Endothelial cell of umbilical vein (primary cell): Measurements from ENCODE around the gene IGFL4. TPM values are rescaled to one million over a fixed set of nuclear protein-coding genes. Genes with fewer than 3 reads are reported as not detected.

Source experiments
- BruUV-seq: library from RNA; stranded (reverse); fragments of 400-500 nt; replicated peaks from 2 replicates; lab custom pipeline; 2021; lab: Mats Ljungman, UMichigan
- CTCF ChIA-PET: fragments of 300-600, 350-600 bp; sonication (Branson Sonifier 250); formaldehyde crosslinking; loops from one replicate; lab custom pipeline; 2021; ENCODE audit warnings: antibody characterized with exemption, inconsistent platforms; lab: Charles Lee
- POLR2A ChIA-PET: fragments of 300-600, 350-600 bp; sonication (Branson Sonifier 250); formaldehyde crosslinking; loops from one replicate; lab custom pipeline; 2021; ENCODE audit warnings: antibody characterized with exemption, inconsistent platforms; lab: Charles Lee
- DNase-seq: peaks from one replicate; pipeline ENCODE4 v3.0.0-alpha.2; 2011; ENCODE audit warnings: low read depth, low spot score
- FAIRE-seq: peaks from 2 replicates; lab custom pipeline; 2011; peaks lifted over from hg19 to GRCh38; lab: Jason Lieb, UNC
- H2AFZ ChIP-seq: 2 replicates; pipeline ENCODE4 v1.6.0; 2012; ENCODE audit warnings: low read depth, low read length, control low read depth, inconsistent platforms
- H3K27ac ChIP-seq: 2 replicates; pipeline ENCODE4 v1.5.1; 2011; ENCODE audit warnings: low read depth, mild to moderate bottlenecking, control low read depth, low read length, moderate library complexity; ENCODE audit not compliant: insufficient read depth
- H3K27me3 ChIP-seq, 2 experiments: 2 replicates each; pipeline versions ENCODE4 v1.6.0 to v1.6.1; 2011; ENCODE audit warnings: low read length in 2 of 2, mixed read lengths in 1 of 2; ENCODE audit not compliant: control insufficient read depth in 2 of 2, insufficient read depth in 2 of 2
- H3K36me3 ChIP-seq, 2 experiments: 2 replicates in 1 of 2; 3 replicates in 1 of 2; pipeline ENCODE4 v1.5.1; 2011; ENCODE audit warnings: low read length in 2 of 2, mild to moderate bottlenecking in 1 of 2, moderate library complexity in 1 of 2; ENCODE audit not compliant: control insufficient read depth in 2 of 2, insufficient read depth in 2 of 2; ENCODE audit errors: extremely low read depth in 1 of 2
- H3K4me1 ChIP-seq: 3 replicates; pipeline ENCODE4 v1.5.1; 2011; ENCODE audit warnings: mild to moderate bottlenecking, low read length; ENCODE audit not compliant: control insufficient read depth, insufficient read depth; ENCODE audit errors: extremely low read depth
- H3K4me2 ChIP-seq: 2 replicates; pipeline ENCODE4 v1.6.1; 2011; ENCODE audit warnings: low read length, control low read depth, mixed read lengths; ENCODE audit not compliant: insufficient read depth
- H3K4me3 ChIP-seq, 3 experiments: fragments of 200-600 bp in 1 of 3; sonication (generic), shearing (Covaris generic) in 1 of 3; replicated peaks in 1 of 3; 2 replicates each; pipeline ENCODE4 v1.5.1; 2011 to 2016; ENCODE audit warnings: control low read depth in 3 of 3, low read length in 3 of 3, mild to moderate bottlenecking in 2 of 3, inconsistent platforms in 1 of 3, low read depth in 1 of 3, moderate library complexity in 1 of 3; ENCODE audit not compliant: insufficient read depth in 1 of 3
- H3K79me2 ChIP-seq: 2 replicates; pipeline ENCODE4 v1.6.0; 2012; ENCODE audit warnings: low read length, inconsistent platforms; ENCODE audit not compliant: control insufficient read depth, insufficient read depth
- H3K9ac ChIP-seq: replicated peaks from 2 replicates; pipeline ENCODE3; 2011; ENCODE audit warnings: low read length, control low read depth; ENCODE audit not compliant: insufficient read depth; ENCODE audit errors: extremely low read depth
- H3K9me1 ChIP-seq: replicated peaks from 3 replicates; pipeline ENCODE4 v1.6.0; 2011; ENCODE audit warnings: mild to moderate bottlenecking, low read length; ENCODE audit not compliant: control insufficient read depth, insufficient read depth; ENCODE audit errors: extremely low read depth
- H3K9me3 ChIP-seq: replicated peaks from 2 replicates; pipeline ENCODE4 v1.5.1; 2012; ENCODE audit warnings: low read length, inconsistent platforms; ENCODE audit not compliant: control insufficient read depth, insufficient read depth
- H4K20me1 ChIP-seq: replicated peaks from 2 replicates; pipeline ENCODE3; 2011; ENCODE audit warnings: mild to moderate bottlenecking, low read length; ENCODE audit not compliant: control insufficient read depth, insufficient read depth; ENCODE audit errors: extremely low read depth
- CTCF ChIP-seq, 2 donors: IDR thresholded peaks; 1 replicate in 1 of 2; 2 replicates in 1 of 2; pipeline ENCODE4 v1.5.1; 2011; ENCODE audit warnings: low read length in 2 of 2, mild to moderate bottlenecking in 2 of 2, moderate library complexity in 2 of 2, control low read depth in 1 of 2, inconsistent platforms in 1 of 2, low read depth in 1 of 2; ENCODE audit not compliant: insufficient read depth in 1 of 2; ENCODE audit errors: extremely low read depth in 1 of 2
- EZH2 ChIP-seq: IDR thresholded peaks from 2 replicates; pipeline ENCODE4 v1.6.1; 2012; ENCODE audit warnings: borderline replicate concordance, low read depth, mild to moderate bottlenecking, moderate library complexity, low read length, inconsistent platforms; ENCODE audit not compliant: severe bottlenecking
- FOS ChIP-seq: IDR thresholded peaks from 2 replicates; pipeline ENCODE4 v1.6.1; 2011; ENCODE audit warnings: mild to moderate bottlenecking, low read length, moderate library complexity, borderline replicate concordance; ENCODE audit not compliant: insufficient read depth
- GATA2 ChIP-seq: IDR thresholded peaks from 2 replicates; pipeline ENCODE4 v1.7.0; 2011; ENCODE audit warnings: low read depth, mild to moderate bottlenecking, moderate library complexity, mixed read lengths, low read length; ENCODE audit not compliant: insufficient read length, insufficient read depth
- JUN ChIP-seq: IDR thresholded peaks from 2 replicates; pipeline ENCODE4 v1.6.1; 2011; ENCODE audit warnings: borderline replicate concordance, low read depth; ENCODE audit not compliant: insufficient read length, insufficient read depth
- MAX ChIP-seq: IDR thresholded peaks from 2 replicates; pipeline ENCODE4 v1.6.1; 2011; ENCODE audit not compliant: insufficient read depth, insufficient read length
- MYC ChIP-seq: IDR thresholded peaks from one replicate; pipeline ENCODE4 v1.6.1; 2011; ENCODE audit warnings: mild to moderate bottlenecking, low read depth, low read length
- POLR2A ChIP-seq: IDR thresholded peaks from 2 replicates; pipeline ENCODE4 v1.6.1; 2012; ENCODE audit warnings: low read depth, mild to moderate bottlenecking, control low read depth, low read length
- POLR2AphosphoS5 ChIP-seq: IDR thresholded peaks from 2 replicates; pipeline ENCODE4 v1.6.1; 2012; ENCODE audit warnings: low read depth, mild to moderate bottlenecking, control low read depth, low read length, moderate library complexity; ENCODE audit not compliant: insufficient read depth
- dilution Hi-C: fragments of 300-500 bp; cut with MboI; formaldehyde crosslinking; loops from one replicate; pipeline ENCODE4 v1.15.0; 2019; ENCODE audit warnings: low sequenced_read_pairs; ENCODE audit not compliant: extremely low pct_ligation_motif_present
- intact Hi-C: fragments of 100-400 bp; cut with micrococcal nuclease; formaldehyde crosslinking; loops from one replicate; pipeline ENCODE4 v1.10.0; 2022
- polyA plus RNA-seq, 4 experiments: library from polyadenylated mRNA; depleted of rRNA in 3 of 4; stranded (reverse) in 3 of 4; unstranded in 1 of 4; fragments of >200 nt; gene quantifications; 2 replicates each; pipeline versions ENCODE4 v1.2.1 to v1.2.3, GENCODE V29; 2011 to 2012; ENCODE audit warnings: missing spikeins in 1 of 4
- total RNA-seq: library from RNA; stranded (reverse); gene quantifications from 2 replicates; pipeline ENCODE4 v1.2.3, GENCODE V29; 2021

IGFL4 gene
- total and polyA plus RNA-seq, 2 donors (not counting 3 experiments of a cell fraction or from before 2014, with no cell fraction given) = not detected

GRCh38 chr19:46031781-46032596, 8.8 kb downstream of the IGFL4 start:
- TF ChIP-seq JUN (no peak), FOS (no peak), MYC (no peak), EZH2 (no peak), CTCF (IDR thresholded peaks at IDR 0.05; ENCODE audit: extremely low read depth in 1 of 2, insufficient read depth in 1 of 2, low read depth in 1 of 2, low read length in 2 of 2) (no peak), POLR2AphosphoS5 (no peak), POLR2A (no peak), GATA2 (no peak), MAX (no peak)
- CTCF ChIA-PET = interaction anchor here (0.8 to 6.3 kb wide), 5 partner anchors 33 to 236 kb away, joined by 3 to 77 read pairs (median 3); no protein-coding TSS in a partner anchor

More at GRCh38 chr19:46031781-46032596, 8.8 kb downstream of the IGFL4 start:
- Histone ChIP-seq H3K9me1 (no peaks in the 10 kb centered on the region), H3K36me3 (no peaks in the 10 kb centered on the region), H2AFZ (no peak overlapping the region), H3K4me2 (no peak overlapping the region), H4K20me1 (no peaks in the 10 kb centered on the region), H3K9ac (no peak overlapping the region), H3K4me1 (no peaks in the 10 kb centered on the region), H3K4me3 (no peak overlapping the region), H3K27ac (no peak overlapping the region), H3K9me3 (no peaks in the 10 kb centered on the region), H3K79me2 (no peaks in the 10 kb centered on the region), H3K27me3 (peaks cover 0 to 1% of the 10 kb centered on the region in 2 experiments)
- intact Hi-C loops = no loop called here
- dilution Hi-C loops = no loop called here
- FAIRE-seq = no peak
- BruUV-seq = no TSS peak
- POLR2A ChIA-PET = no interaction called here
- no peak for DNase-seq
